Neural cell (in vitro differentiated cells): ENCODE results near the gene RPS6KA6. TPM values are rescaled to one million over a fixed set of nuclear protein-coding genes. Genes with fewer than 3 reads are reported as not detected.

ENCODE experiments used
- H2AFZ ChIP-seq: fragments of 200-600, 300-800 bp; sonication (generic), shearing (Covaris generic); 2 replicates; pipeline ENCODE4 v1.6.0; 2014; ENCODE audit warnings: low read depth, mild to moderate bottlenecking, antibody characterized with exemption, low read length, moderate library complexity
- H3F3A ChIP-seq: fragments of 200-600 bp; shearing (Covaris generic); 2 replicates; pipeline ENCODE4 v1.6.1; 2016; ENCODE audit warnings: mild to moderate bottlenecking, moderate library complexity, mixed read lengths, antibody characterized with exemption, low read length; ENCODE audit not compliant: insufficient read depth, poor library complexity, severe bottlenecking
- H3K27ac ChIP-seq: fragments of 200-600, 300-800 bp; sonication (generic), shearing (Covaris generic); 2 replicates; pipeline ENCODE4 v1.5.1; 2014; ENCODE audit warnings: mild to moderate bottlenecking, low read length, moderate library complexity
- H3K27me3 ChIP-seq: fragments of 300-800, 200-600 bp; sonication (generic), shearing (Covaris generic); 2 replicates; pipeline ENCODE4 v1.6.0; 2014; ENCODE audit warnings: mild to moderate bottlenecking, low read depth, low read length, moderate library complexity; ENCODE audit not compliant: insufficient read depth
- H3K36me3 ChIP-seq: fragments of 300-800, 200-600 bp; sonication (generic), shearing (Covaris generic); 2 replicates; pipeline ENCODE4 v1.5.1; 2014; ENCODE audit warnings: mild to moderate bottlenecking, antibody characterized with exemption, low read length, moderate library complexity; ENCODE audit not compliant: insufficient read depth
- H3K4me2 ChIP-seq: fragments of 300-800, 200-600 bp; sonication (generic), shearing (Covaris generic); 2 replicates; pipeline ENCODE4 v1.6.0; 2014; ENCODE audit warnings: mild to moderate bottlenecking, low read length
- H3K4me3 ChIP-seq: fragments of 300-800, 200-600 bp; sonication (generic), shearing (Covaris generic); 2 replicates; pipeline ENCODE4 v1.5.1; 2014; ENCODE audit warnings: mild to moderate bottlenecking, low read length, moderate library complexity
- H3K79me2 ChIP-seq: fragments of 200-600 bp; shearing (Covaris generic); replicated peaks from 2 replicates; pipeline ENCODE4 v1.6.0; 2014; ENCODE audit warnings: mild to moderate bottlenecking, low read length, moderate library complexity; ENCODE audit not compliant: insufficient read depth
- H3K9ac ChIP-seq: fragments of 300-800, 200-600 bp; sonication (generic), shearing (Covaris generic); 2 replicates; pipeline ENCODE4 v1.6.1; 2016; ENCODE audit warnings: mild to moderate bottlenecking, low read length, mixed read lengths
- H3K9me2 ChIP-seq: fragments of 200-600 bp; shearing (Covaris generic); 2 replicates; pipeline ENCODE4 v1.6.1; 2016; ENCODE audit warnings: mild to moderate bottlenecking, low read length, mixed read lengths; ENCODE audit not compliant: insufficient read depth
- H3K9me3 ChIP-seq: fragments of 200-600, 300-800 bp; sonication (generic), shearing (Covaris generic); 2 replicates; pipeline ENCODE4 v1.6.1; 2016; ENCODE audit warnings: mild to moderate bottlenecking, mixed run types, low read length, moderate library complexity, mixed read lengths
- H4K20me1 ChIP-seq: fragments of 200-600 bp; shearing (Covaris generic); 2 replicates; pipeline ENCODE4 v1.6.1; 2016; ENCODE audit warnings: mild to moderate bottlenecking, mixed run types; ENCODE audit not compliant: insufficient read depth
- EP300 ChIP-seq: fragments of 450-650 bp; conservative IDR thresholded peaks from 2 replicates; pipeline ENCODE4 v1.6.1; 2014; ENCODE audit warnings: antibody characterized with exemption, mild to moderate bottlenecking, moderate library complexity; ENCODE audit not compliant: poor library complexity, severe bottlenecking
- EZH2 ChIP-seq: fragments of 200-600, 300-800 bp; shearing (Covaris generic), sonication (generic); IDR thresholded peaks from 2 replicates; pipeline ENCODE4 v1.6.1; 2014; ENCODE audit warnings: antibody characterized with exemption, low read length, borderline replicate concordance, mild to moderate bottlenecking; ENCODE audit not compliant: insufficient read depth, poor library complexity, severe bottlenecking
- MXI1 ChIP-seq: fragments of 450-650 bp; conservative IDR thresholded peaks from 2 replicates; pipeline ENCODE4 v1.6.1; 2014; ENCODE audit warnings: antibody characterized with exemption, mild to moderate bottlenecking; ENCODE audit not compliant: poor library complexity, severe bottlenecking
- POLR2AphosphoS5 ChIP-seq: IDR thresholded peaks from 2 replicates; pipeline ENCODE4 v1.6.1; 2012
- REST ChIP-seq: IDR thresholded peaks from 2 replicates; pipeline ENCODE4 v1.6.1; 2012; ENCODE audit warnings: borderline replicate concordance
- SMC3 ChIP-seq: fragments of 450-650 bp; conservative IDR thresholded peaks from 2 replicates; pipeline ENCODE4 v1.6.1; 2014; ENCODE audit warnings: antibody characterized with exemption, mild to moderate bottlenecking, moderate library complexity; ENCODE audit not compliant: poor library complexity
- TAF1 ChIP-seq: IDR thresholded peaks from 2 replicates; pipeline ENCODE4 v1.6.1; 2012; ENCODE audit warnings: low read depth
- polyA plus RNA-seq: library from polyadenylated mRNA; depleted of rRNA; stranded (reverse); fragments of >200 nt; gene quantifications from 2 replicates; pipeline ENCODE4 v1.2.3, GENCODE V29; 2014
- small RNA-seq, 3 experiments: library from RNA; depleted of rRNA; stranded (forward); fragments of <200 nt; gene quantifications; one replicate each; pipeline ENCODE3, GENCODE V24; 2012

RPS6KA6 gene
- polyA plus RNA-seq, 1 donor from 2014 or later: 15.3 TPM

- Histone ChIP-seq H3K4me2 (no peak overlapping the region), H3K79me2 (no peaks in the 10 kb centered on the region), H4K20me1 (no peaks in the 10 kb centered on the region), H3F3A (no peaks in the 10 kb centered on the region), H3K9me3 (no peaks in the 10 kb centered on the region), H3K27ac (no peak overlapping the region), H3K4me3 (no peak overlapping the region), H3K36me3 (no peaks in the 10 kb centered on the region), H3K9ac (no peak overlapping the region), H3K9me2 (no peaks in the 10 kb centered on the region), H2AFZ (no peak overlapping the region), H3K27me3 (no peaks in the 10 kb centered on the region)
- TF ChIP-seq POLR2AphosphoS5 (no peak), EZH2 (no peak), TAF1 (no peak), EP300 (no peak), MXI1 (no peak), REST (no peak), SMC3 (no peak)
Observed at GRCh38 chrX:84044051-84044450, 143.9 kb downstream of the RPS6KA6 start.

Small RNA genes lying within 50 kb of the gene (small RNA-seq; reads per million reads assigned to genes)
- gene MIR548I4: 0 reads per million in 3 experiments
